Mesodermal cell (in vitro differentiated cells): ENCODE results near the gene MED12L.

Source experiments
- H3K27ac ChIP-seq: 2 replicates; pipeline ENCODE4 v1.7.0; 2013; ENCODE audit warnings: mild to moderate bottlenecking, low read depth, low read length, moderate library complexity; ENCODE audit not compliant: severe bottlenecking
- H3K36me3 ChIP-seq: 2 replicates; pipeline ENCODE4 v1.7.1; 2013; ENCODE audit warnings: mild to moderate bottlenecking, low read length, moderate library complexity; ENCODE audit not compliant: control insufficient read depth, insufficient read depth
- H3K4me1 ChIP-seq: one replicate; pipeline ENCODE4 v1.7.1; 2013; ENCODE audit warnings: mild to moderate bottlenecking, low read length; ENCODE audit not compliant: insufficient read depth, control insufficient read depth, poor library complexity, severe bottlenecking
- H3K4me3 ChIP-seq: 2 replicates; pipeline ENCODE4 v1.7.0; 2013; ENCODE audit warnings: low read length, control low read depth, mild to moderate bottlenecking; ENCODE audit not compliant: insufficient read depth, poor library complexity, severe bottlenecking; ENCODE audit errors: extremely low read depth
- H3K9me3 ChIP-seq: 2 replicates; pipeline ENCODE4 v1.7.1; 2013; ENCODE audit warnings: mild to moderate bottlenecking, low read length, moderate library complexity; ENCODE audit not compliant: control insufficient read depth
- WGBS, 2 experiments: methylation state at CpG; one replicate each; pipeline ENCODE4 v1.1.5; 2013; ENCODE audit warnings: missing lambda C conversion rate in 2 of 2; ENCODE audit not compliant: insufficient coverage in 2 of 2; 5-methylcytosine and 5-hydroxymethylcytosine counted together

Gene MED12L

GRCh38 chr3:151200586-151200985 is 115.1 kb downstream of the MED12L start:
- WGBS, 2 experiments, result 83% methylated on average over 1 of the region's 2 CpGs; no CpG with 5 or more reads in 1 of the 2 experiments
- Histone ChIP-seq H3K36me3 (no peaks in the 10 kb centered on the region), H3K9me3 (no peaks in the 10 kb centered on the region), H3K27ac (no peak overlapping the region), H3K4me3 (no peak overlapping the region), H3K4me1 (no peaks in the 10 kb centered on the region)

GRCh38 chr3:151201051-151201730 is 115.7 kb downstream of the MED12L start:
- no peak overlapping the region for H3K4me3 ChIP-seq
- WGBS, 2 experiments, result 95 to 97% methylated on average over 5 to 6 of the region's 7 CpGs
- H3K4me1 ChIP-seq, result no peaks in the 10 kb centered on the region
- H3K36me3 ChIP-seq, result no peaks in the 10 kb centered on the region
- H3K27ac ChIP-seq, result no peak overlapping the region
- H3K9me3 ChIP-seq, result no peaks in the 10 kb centered on the region

- H3K4me3 ChIP-seq, result no peak within 1 kb of the TSS
- H3K4me1 ChIP-seq, result no peaks in the 10 kb centered on the region
- no peak within 1 kb of the TSS for H3K27ac ChIP-seq
- no peaks in the 10 kb centered on the region for H3K9me3 ChIP-seq
- no peaks in the 10 kb centered on the region for H3K36me3 ChIP-seq
- WGBS, 2 experiments, result 83 to 100% methylated on average over 1 of the region's 3 CpGs
Measured at GRCh38 chr3:151203051-151203420, 117.6 kb downstream of the MED12L start, which contains the start of gene GPR171. GPR171 (minus strand) TSS chr3:151203216; CDS start chr3:151199386, 3,830 bp downstream.

- no peaks in the 10 kb centered on the region for H3K36me3 ChIP-seq
- no CpG with 5 or more reads among the region's 3 CpGs for WGBS, 2 experiments
- no peak overlapping the region for H3K27ac ChIP-seq
- no peaks in the 10 kb centered on the region for H3K9me3 ChIP-seq
- no peak overlapping the region for H3K4me3 ChIP-seq
- no peaks in the 10 kb centered on the region for H3K4me1 ChIP-seq
Measured at GRCh38 chr3:151204530-151205402, 119.3 kb downstream of the MED12L start.

GRCh38 chr3:151205482-151205881 is 120.0 kb downstream of the MED12L start:
- no peaks in the 10 kb centered on the region for H3K9me3 ChIP-seq
- H3K4me1 ChIP-seq, result no peaks in the 10 kb centered on the region
- H3K27ac ChIP-seq, result no peak overlapping the region
- H3K36me3 ChIP-seq, result no peaks in the 10 kb centered on the region
- 94 to 100% methylated on average over 3 to 4 of the region's 6 CpGs for WGBS, 2 experiments
- no peak overlapping the region for H3K4me3 ChIP-seq

- Histone ChIP-seq H3K27ac (no peak overlapping the region), H3K9me3 (no peaks in the 10 kb centered on the region), H3K36me3 (no peaks in the 10 kb centered on the region), H3K4me3 (no peak overlapping the region), H3K4me1 (no peaks in the 10 kb centered on the region)
- WGBS, 2 experiments, result 100% methylated on average over 1 of the region's 3 CpGs; no CpG with 5 or more reads in 1 of the 2 experiments
Measured at GRCh38 chr3:151206201-151206600, 120.7 kb downstream of the MED12L start.

GRCh38 chr3:151209654-151210053 is 124.2 kb downstream of the MED12L start:
- 100% methylated on average over 1 of the region's 3 CpGs; no CpG with 5 or more reads in 1 of the 2 experiments for WGBS, 2 experiments
- Histone ChIP-seq H3K4me1 (no peaks in the 10 kb centered on the region), H3K4me3 (no peak overlapping the region), H3K9me3 (no peaks in the 10 kb centered on the region), H3K36me3 (no peaks in the 10 kb centered on the region), H3K27ac (no peak overlapping the region)

GRCh38 chr3:151210676-151211381 is 125.4 kb downstream of the MED12L start:
- H3K27ac ChIP-seq, result no peak overlapping the region

GRCh38 chr3:151213151-151213550 is 127.7 kb downstream of the MED12L start:
- H3K27ac ChIP-seq, result no peak overlapping the region
- no peaks in the 10 kb centered on the region for H3K9me3 ChIP-seq
- no peaks in the 10 kb centered on the region for H3K36me3 ChIP-seq
- peaks cover 18% of the 10 kb centered on the region for H3K4me1 ChIP-seq
- H3K4me3 ChIP-seq, result no peak overlapping the region
- WGBS, 2 experiments, result 95 to 100% methylated on average over 2 to 4 of the region's 4 CpGs

More at GRCh38 chr3:151210676-151211381, 125.4 kb downstream of the MED12L start:
- H3K9me3 ChIP-seq, result no peaks in the 10 kb centered on the region
- no peak overlapping the region for H3K4me3 ChIP-seq
- no peaks in the 10 kb centered on the region for H3K36me3 ChIP-seq
- H3K4me1 ChIP-seq, result peaks cover 6% of the 10 kb centered on the region
- 72 to 100% methylated on average over 1 to 3 of the region's 4 CpGs for WGBS, 2 experiments

- Histone ChIP-seq H3K27ac (no peak overlapping the region), H3K9me3 (no peaks in the 10 kb centered on the region), H3K36me3 (no peaks in the 10 kb centered on the region), H3K4me3 (no peak overlapping the region), H3K4me1 (peaks cover 18% of the 10 kb centered on the region)
- 95% methylated on average over 4 to 5 of the region's 5 CpGs for WGBS, 2 experiments
Measured at GRCh38 chr3:151213881-151214280, 128.4 kb downstream of the MED12L start.
